SK-N-MC (cell line): ENCODE results near the gene HCFC1.

ENCODE experiments used
- EZH2 ChIP-seq: fragments of 200-600 bp; sonication (generic); IDR thresholded peaks from one replicate; pipeline ENCODE4 v1.6.1; 2017; ENCODE audit warnings: antibody characterized with exemption
- FOXP2 ChIP-seq: optimal IDR thresholded peaks from 2 replicates; pipeline ENCODE3; 2011; ENCODE audit warnings: mild to moderate bottlenecking, moderate library complexity; ENCODE audit not compliant: insufficient read depth; ENCODE audit errors: extremely low read length, control extremely low read depth
- POLR2AphosphoS5 ChIP-seq: IDR thresholded peaks from 2 replicates; pipeline ENCODE4 v1.6.1; 2012; ENCODE audit warnings: mild to moderate bottlenecking, low read depth, low read length, borderline replicate concordance

GRCh38 chrX:153966283-153966688, 5.3 kb downstream of the HCFC1 start:
- TF ChIP-seq EZH2 (no peak), FOXP2 (no peak), POLR2AphosphoS5 (no peak)
